Left ventricle myocardium inferior (tissue), 1 donor: Measurements from ENCODE around the gene LHFPL2. TPM values are rescaled to one million over a fixed set of nuclear protein-coding genes. Genes with fewer than 3 reads are reported as not detected.

Source experiments
- DNase-seq: peaks from one replicate; pipeline ENCODE4 v3.0.0-alpha.2; 2020
- H3K27ac ChIP-seq: fragments of 200-600 bp; replicated peaks from 2 replicates; pipeline ENCODE4 v1.8.0; 2021
- H3K27me3 ChIP-seq: fragments of 200-600 bp; 2 replicates; pipeline ENCODE4 v1.8.0; 2021; ENCODE audit warnings: low read depth
- H3K36me3 ChIP-seq: fragments of 200-600 bp; 2 replicates; pipeline ENCODE4 v1.8.0; 2021
- H3K4me1 ChIP-seq: fragments of 200-600 bp; 2 replicates; pipeline ENCODE4 v1.8.0; 2021
- H3K4me3 ChIP-seq: fragments of 200-600 bp; 2 replicates; pipeline ENCODE4 v1.8.0; 2021; ENCODE audit warnings: mild to moderate bottlenecking, moderate library complexity
- H3K9me3 ChIP-seq: fragments of 200-600 bp; replicated peaks from 2 replicates; pipeline ENCODE4 v1.8.0; 2021
- CTCF ChIP-seq: fragments of 200-600 bp; IDR thresholded peaks from 2 replicates; pipeline ENCODE4 v1.8.0; 2021; ENCODE audit warnings: antibody characterized with exemption, mild to moderate bottlenecking, borderline replicate concordance
- intact Hi-C: fragments of 100-400 bp; cut with micrococcal nuclease; formaldehyde crosslinking; loops from one replicate; pipeline ENCODE4 v1.11.0; 2022
- total RNA-seq: library from RNA; stranded (reverse); fragmentation: NEBNext Ultra II Directional; extraction: Animal tissue kit (Norgen Biotek cat#: 25700); gene quantifications from one replicate; pipeline ENCODE4 v1.2.1, GENCODE V29; 2021
- donor health status: DM: no; HTN: yes; CAD: no; lungs with severe emphysema.

The LHFPL2 gene
- total RNA-seq, 1 donor from 2014 or later, result 5.0 TPM

GRCh38 chr5:78492224-78492623 is 156.3 kb downstream of the LHFPL2 start:
- TF ChIP-seq CTCF, result no peak
- no peak for DNase-seq
- Histone ChIP-seq H3K27ac (no peak overlapping the region), H3K27me3 (no peaks in the 10 kb centered on the region), H3K4me1 (peaks cover 33% of the 10 kb centered on the region), H3K9me3 (no peaks in the 10 kb centered on the region), H3K36me3 (peaks cover 15% of the 10 kb centered on the region), H3K4me3 (no peak overlapping the region)
- intact Hi-C loops, result no loop called here

- no peak for TF ChIP-seq CTCF
- DNase-seq, result no peak
- no peak overlapping the region for H3K27ac ChIP-seq
- intact Hi-C loops, result no loop called here
- H3K27me3 ChIP-seq, result no peaks in the 10 kb centered on the region
- H3K36me3 ChIP-seq, result peaks cover 15% of the 10 kb centered on the region
- peaks cover 33% of the 10 kb centered on the region for H3K4me1 ChIP-seq
- no peaks in the 10 kb centered on the region for H3K9me3 ChIP-seq
- H3K4me3 ChIP-seq, result no peak overlapping the region
Measured at GRCh38 chr5:78490709-78491485, 157.7 kb downstream of the LHFPL2 start.

- H3K4me3 ChIP-seq, result no peak overlapping the region
- no peaks in the 10 kb centered on the region for H3K27me3 ChIP-seq
- H3K9me3 ChIP-seq, result no peaks in the 10 kb centered on the region
- intact Hi-C loops, result no loop called here
- H3K36me3 ChIP-seq, result peaks cover 15% of the 10 kb centered on the region
- no peak overlapping the region for H3K27ac ChIP-seq
- TF ChIP-seq CTCF, result no peak
- H3K4me1 ChIP-seq, result peaks cover 50% of the 10 kb centered on the region
- DNase-seq, result no peak
Measured at GRCh38 chr5:78487846-78488245, 160.7 kb downstream of the LHFPL2 start.

GRCh38 chr5:78486218-78486617 is 162.4 kb downstream of the LHFPL2 start:
- Histone ChIP-seq H3K27me3 (no peaks in the 10 kb centered on the region), H3K27ac (no peak overlapping the region), H3K36me3 (peaks cover 19% of the 10 kb centered on the region), H3K9me3 (no peaks in the 10 kb centered on the region), H3K4me3 (no peak overlapping the region), H3K4me1 (peaks cover 46% of the 10 kb centered on the region)
- no peak for DNase-seq
- intact Hi-C loops, result no loop called here
- TF ChIP-seq CTCF, result no peak

GRCh38 chr5:78483809-78484521 is 164.6 kb downstream of the LHFPL2 start:
- H3K27ac ChIP-seq, result no peak overlapping the region

More at GRCh38 chr5:78483809-78484521, 164.6 kb downstream of the LHFPL2 start:
- Histone ChIP-seq H3K9me3 (no peaks in the 10 kb centered on the region), H3K4me1 (peaks cover 46% of the 10 kb centered on the region), H3K4me3 (no peak overlapping the region), H3K27me3 (no peaks in the 10 kb centered on the region), H3K36me3 (peaks cover 18% of the 10 kb centered on the region)
- intact Hi-C loops, result no loop called here
- no peak for DNase-seq
- TF ChIP-seq CTCF, result no peak
